OCI-LY1 (cell line): ENCODE data around the gene KIFBP.

Experiments used
- CTCF ChIP-seq: fragments of 200-600 bp; sonication (generic), shearing (Covaris generic); IDR thresholded peaks from 2 replicates; pipeline ENCODE4 v1.5.1; 2017; ENCODE audit warnings: mild to moderate bottlenecking, antibody characterized with exemption, low read length, moderate library complexity, mixed read lengths
- EZH2 ChIP-seq: fragments of 200-600 bp; sonication (generic), shearing (Covaris generic); IDR thresholded peaks from 2 replicates; pipeline ENCODE4 v1.8.0; 2017; ENCODE audit warnings: borderline replicate concordance, mixed run types, mild to moderate bottlenecking, antibody characterized with exemption, low read length, moderate library complexity, mixed read lengths

GRCh38 chr10:69025370-69025896 is 36.8 kb downstream of the KIFBP start:
- TF ChIP-seq EZH2, result no peak
- TF ChIP-seq CTCF, result no peak
